GM10266 (cell line): ENCODE results near the gene DPP6.

ENCODE experiments used
- DNase-seq: peaks from one replicate; pipeline ENCODE4 v3.0.0; 2012; ENCODE audit errors: extremely low spot score
- CTCF ChIP-seq: IDR thresholded peaks from 2 replicates; pipeline ENCODE4 v1.5.1; 2012; ENCODE audit warnings: mild to moderate bottlenecking, low read depth; ENCODE audit not compliant: control insufficient read depth, insufficient read depth; ENCODE audit errors: missing control alignments

Gene DPP6

GRCh38 chr7:154912871-154913637 is 860.9 kb downstream of the DPP6 start:
- TF ChIP-seq CTCF = no peak
- no peak for DNase-seq

- peak; percentile 87 for DNase-seq
- TF ChIP-seq CTCF = peak; percentile 94
Measured at GRCh38 chr7:154913638-154914307, 861.6 kb downstream of the DPP6 start.

GRCh38 chr7:154914308-154914995 is 862.3 kb downstream of the DPP6 start:
- DNase-seq = no peak
- no peak for TF ChIP-seq CTCF

GRCh38 chr7:154914996-154915380 is 862.8 kb downstream of the DPP6 start:
- no peak for DNase-seq
- no peak for TF ChIP-seq CTCF

- no peak for DNase-seq
- no peak for TF ChIP-seq CTCF
Measured at GRCh38 chr7:154915600-154915999, 863.4 kb downstream of the DPP6 start.

- TF ChIP-seq CTCF = no peak
- DNase-seq = no peak
Measured at GRCh38 chr7:154916381-154916780, 864.2 kb downstream of the DPP6 start.
